ENCODE results near the gene CABCOCO1. TPM values are rescaled to one million over a fixed set of nuclear protein-coding genes. Genes with fewer than 3 reads are reported as not detected.

CABCOCO1 gene
- total RNA-seq, 2 experiments from 2014 or later = not detected

DNA sequence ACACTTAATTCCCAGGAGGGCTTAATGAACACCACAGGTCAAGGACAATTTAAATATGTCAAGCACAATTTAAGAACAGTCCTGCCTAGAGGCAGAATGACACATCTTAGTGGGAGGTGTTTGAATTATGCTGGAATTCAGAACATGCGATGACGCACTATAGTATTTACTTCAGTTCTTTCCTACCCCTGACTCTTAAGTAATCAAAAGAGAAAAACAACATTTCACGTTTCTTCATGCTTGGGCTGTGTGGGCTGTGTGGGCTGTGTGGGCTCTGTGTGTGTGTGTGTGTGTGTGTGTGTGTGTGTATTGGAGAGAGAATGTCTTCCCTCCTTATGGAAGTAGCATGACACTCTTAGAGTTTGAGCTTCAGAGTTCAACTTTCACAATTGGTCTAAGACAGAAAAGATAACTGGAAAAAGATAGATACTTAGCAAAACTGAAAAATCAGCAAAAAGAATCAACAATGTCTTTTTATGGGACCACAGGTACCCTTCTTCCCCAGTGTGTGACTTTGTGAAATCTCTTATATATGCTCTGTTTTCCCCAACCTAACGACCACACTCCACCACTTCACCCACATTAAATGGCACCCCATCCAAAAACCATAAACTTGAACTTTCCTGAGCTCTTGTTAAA is 33.7 kb upstream of the CABCOCO1 start:
- Mint-ChIP-seq H3K27me3 (peaks cover 2% of the 10 kb centered on the region), H3K4me3 (no peak overlapping the region), H3K36me3 (ENCODE audit: low read depth) (no peaks in the 10 kb centered on the region), H3K27ac (no peak overlapping the region), H3K9me3 (ENCODE audit: low read depth) (no peaks in the 10 kb centered on the region), H3K4me1 (no peaks in the 10 kb centered on the region)
- POLR2A ChIA-PET = interaction anchor here (0.6 kb wide), 1 partner anchor 356 kb away, joined by 3 read pairs; no protein-coding TSS in a partner anchor
- no peak for DNase-seq
- intact Hi-C loops (cut with DNase I, micrococcal nuclease) = no loop called here
- ATAC-seq = no peak
- CTCF ChIA-PET = interaction anchor here (0.6 kb wide), 1 partner anchor 1662 kb away, joined by 4 read pairs; no protein-coding TSS in a partner anchor

GRCh38 chr10:61629576-61629975 is 33.2 kb upstream of the CABCOCO1 start:
- CTCF ChIA-PET = interaction anchor here (0.6 kb wide), 1 partner anchor 1661 kb away, joined by 4 read pairs; no protein-coding TSS in a partner anchor
- H3K4me3 Mint-ChIP-seq = no peak overlapping the region
- H3K36me3 Mint-ChIP-seq (ENCODE audit: low read depth) = no peaks in the 10 kb centered on the region
- no peak overlapping the region for H3K27ac Mint-ChIP-seq
- ATAC-seq = no peak
- POLR2A ChIA-PET = interaction anchor here (0.6 kb wide), 1 partner anchor 356 kb away, joined by 3 read pairs; no protein-coding TSS in a partner anchor
- peaks cover 2% of the 10 kb centered on the region for H3K27me3 Mint-ChIP-seq
- intact Hi-C loops (cut with DNase I, micrococcal nuclease) = no loop called here
- no peak for DNase-seq
- no peaks in the 10 kb centered on the region for H3K4me1 Mint-ChIP-seq
- H3K9me3 Mint-ChIP-seq (ENCODE audit: low read depth) = no peaks in the 10 kb centered on the region

DNA sequence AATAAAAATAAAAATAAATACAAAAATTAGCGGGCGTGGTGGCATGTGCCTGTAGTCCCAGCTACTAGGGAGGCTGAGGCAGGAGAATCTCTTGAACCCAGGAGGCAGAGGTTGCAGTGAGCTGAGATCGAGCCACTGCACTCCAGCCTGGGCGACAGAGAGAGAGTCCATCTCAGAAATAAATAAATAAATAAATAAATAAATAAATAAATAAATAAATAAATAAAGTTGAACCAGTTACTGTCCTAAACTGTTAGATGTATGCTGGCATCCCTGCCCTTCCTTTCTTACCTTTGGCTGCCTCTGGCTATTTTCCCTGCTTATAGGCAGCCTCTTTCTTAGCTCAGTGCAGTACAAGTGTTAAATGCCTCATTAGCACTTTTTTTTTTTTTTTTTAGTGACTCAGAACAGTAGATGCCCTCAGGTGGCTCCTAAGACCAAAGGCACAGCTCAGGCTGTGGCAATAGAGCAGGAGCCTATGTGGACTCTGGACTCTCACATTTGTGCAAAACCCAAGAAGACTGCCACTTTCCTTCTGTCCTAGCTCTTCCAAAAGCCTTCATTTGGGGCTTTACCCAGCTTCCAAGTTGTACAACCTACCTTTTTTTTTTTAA is 30.6 kb upstream of the CABCOCO1 start:
- Mint-ChIP-seq H3K27ac (no peak overlapping the region), H3K4me3 (no peak overlapping the region), H3K4me1 (no peaks in the 10 kb centered on the region), H3K27me3 (no peaks in the 10 kb centered on the region), H3K36me3 (ENCODE audit: low read depth) (no peaks in the 10 kb centered on the region), H3K9me3 (ENCODE audit: low read depth) (no peaks in the 10 kb centered on the region)
- ATAC-seq = no peak
- ChIA-PET POLR2A (interaction anchor here (0.7 kb wide), 1 partner anchor 736 kb away, joined by 3 read pairs; no protein-coding TSS in a partner anchor), CTCF (interaction anchor here (1.0 to 1.9 kb wide), 3 partner anchors 11 to 491 kb away, joined by 3 to 6 read pairs (median 3); no protein-coding TSS in a partner anchor)
- no peak for DNase-seq
- intact Hi-C loops (cut with DNase I, micrococcal nuclease) = no loop called here

GRCh38 chr10:61633665-61634064 is 29.1 kb upstream of the CABCOCO1 start:
- Mint-ChIP-seq H3K27me3 (no peaks in the 10 kb centered on the region), H3K27ac (no peak overlapping the region), H3K4me1 (no peaks in the 10 kb centered on the region), H3K9me3 (ENCODE audit: low read depth) (no peaks in the 10 kb centered on the region), H3K4me3 (no peak overlapping the region), H3K36me3 (ENCODE audit: low read depth) (no peaks in the 10 kb centered on the region)
- intact Hi-C loops (cut with DNase I, micrococcal nuclease) = no loop called here
- ChIA-PET POLR2A (no interaction called here), CTCF (no interaction called here)
- DNase-seq (no peak), ATAC-seq (no peak)

DNA sequence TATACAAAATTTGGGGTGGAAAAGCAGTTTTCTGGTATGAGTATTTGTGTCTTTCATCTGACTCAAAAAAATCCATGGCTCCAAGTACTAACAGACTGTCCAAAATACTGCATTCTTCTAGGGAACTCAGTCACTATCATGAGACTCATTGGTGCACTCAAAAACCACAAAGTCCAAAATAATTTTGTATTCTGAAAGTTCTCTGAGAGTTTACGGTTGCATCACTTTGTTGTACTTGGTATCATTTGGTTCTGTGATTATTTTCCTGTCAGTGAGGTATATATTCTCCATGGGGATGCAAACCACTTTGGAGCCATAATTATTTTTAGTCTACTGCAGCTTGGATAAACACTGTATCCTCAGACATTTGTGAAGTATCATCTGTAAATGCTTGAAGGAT is 28.0 kb upstream of the CABCOCO1 start:
- CTCF ChIA-PET = interaction anchor here (0.9 kb wide), 1 partner anchor 17 kb away, joined by 3 read pairs; no protein-coding TSS in a partner anchor
- no peaks in the 10 kb centered on the region for H3K9me3 Mint-ChIP-seq (ENCODE audit: low read depth)
- H3K36me3 Mint-ChIP-seq (ENCODE audit: low read depth) = no peaks in the 10 kb centered on the region
- POLR2A ChIA-PET = no interaction called here
- no peaks in the 10 kb centered on the region for H3K4me1 Mint-ChIP-seq
- H3K4me3 Mint-ChIP-seq = no peak overlapping the region
- intact Hi-C loops (cut with DNase I, micrococcal nuclease) = no loop called here
- H3K27me3 Mint-ChIP-seq = no peaks in the 10 kb centered on the region
- H3K27ac Mint-ChIP-seq = no peak overlapping the region
- ATAC-seq = no peak
- DNase-seq = no peak

DNA sequence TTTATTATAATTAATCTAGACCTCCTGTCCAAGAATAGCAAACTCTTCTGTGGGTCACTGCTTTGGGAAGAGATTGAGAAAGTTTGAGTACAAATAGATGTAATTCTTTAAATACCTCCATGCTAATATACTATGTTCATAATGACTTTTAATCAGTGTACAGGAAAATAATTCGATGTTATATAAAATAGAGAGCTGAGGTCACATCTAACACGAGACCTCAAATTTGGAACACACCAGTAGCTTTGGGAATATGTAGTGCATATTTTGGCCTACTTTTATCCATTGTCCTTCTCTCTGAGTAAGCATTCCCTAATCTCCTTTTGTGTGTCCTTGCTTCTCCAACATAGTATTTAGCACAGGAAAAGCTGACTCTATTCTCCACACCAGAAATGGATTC is 27.3 kb upstream of the CABCOCO1 start:
- DNase-seq (no peak), ATAC-seq (no peak)
- no peaks in the 10 kb centered on the region for H3K4me1 Mint-ChIP-seq
- H3K4me3 Mint-ChIP-seq = no peak overlapping the region
- CTCF ChIA-PET = no interaction called here
- intact Hi-C loops (cut with DNase I, micrococcal nuclease) = no loop called here
- POLR2A ChIA-PET = no interaction called here
- H3K36me3 Mint-ChIP-seq (ENCODE audit: low read depth) = no peaks in the 10 kb centered on the region
- H3K27me3 Mint-ChIP-seq = peaks cover 2% of the 10 kb centered on the region
- no peak overlapping the region for H3K27ac Mint-ChIP-seq
- no peaks in the 10 kb centered on the region for H3K9me3 Mint-ChIP-seq (ENCODE audit: low read depth)

DNA sequence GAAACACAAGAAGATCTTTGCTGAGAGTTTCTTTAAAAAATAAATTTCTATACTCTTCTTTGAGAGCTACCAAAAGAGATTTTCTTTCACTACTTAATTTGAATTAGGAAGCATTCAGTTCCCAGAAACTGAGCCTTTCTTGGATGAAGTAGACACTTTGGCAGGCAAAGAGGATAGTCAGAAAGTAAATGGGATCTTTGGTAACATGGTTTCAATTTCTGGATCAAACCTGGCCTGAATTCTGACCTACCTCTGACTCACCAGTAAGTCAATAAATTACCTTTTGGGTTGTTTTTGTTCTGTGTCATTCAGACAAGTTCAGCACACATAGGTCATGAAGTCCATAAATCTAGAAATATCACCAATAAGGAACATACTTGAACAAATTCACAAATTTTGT is 26.8 kb upstream of the CABCOCO1 start:
- no peak overlapping the region for H3K27ac Mint-ChIP-seq
- H3K4me3 Mint-ChIP-seq = no peak overlapping the region
- H3K4me1 Mint-ChIP-seq = no peaks in the 10 kb centered on the region
- POLR2A ChIA-PET = no interaction called here
- CTCF ChIA-PET = no interaction called here
- intact Hi-C loops (cut with DNase I, micrococcal nuclease) = no loop called here
- DNase-seq = no peak
- no peak for ATAC-seq
- no peaks in the 10 kb centered on the region for H3K9me3 Mint-ChIP-seq (ENCODE audit: low read depth)
- H3K36me3 Mint-ChIP-seq (ENCODE audit: low read depth) = no peaks in the 10 kb centered on the region
- peaks cover 2% of the 10 kb centered on the region for H3K27me3 Mint-ChIP-seq

DNA sequence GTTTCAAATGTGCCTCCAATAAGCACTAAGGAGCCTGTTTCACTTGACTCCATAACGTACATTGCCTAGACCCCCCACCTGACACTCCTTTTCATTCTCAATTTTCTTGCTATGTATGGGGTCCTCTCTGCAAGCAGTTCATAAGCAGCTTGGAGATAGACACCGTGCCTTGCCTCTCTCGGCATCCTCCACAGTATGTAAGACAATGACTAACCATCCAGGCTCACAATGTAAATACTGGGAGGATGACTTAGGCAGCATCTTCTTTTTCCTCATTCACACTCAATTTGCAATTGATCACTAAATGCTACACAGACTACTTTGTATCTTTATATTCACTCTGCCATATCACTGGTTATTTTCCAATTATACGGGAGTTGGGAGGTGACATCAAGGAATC is 22.8 kb upstream of the CABCOCO1 start:
- no peaks in the 10 kb centered on the region for H3K4me1 Mint-ChIP-seq
- ChIA-PET CTCF (interaction anchor here (0.6 to 0.8 kb wide), 2 partner anchors 433 to 881 kb away, joined by 3 to 5 read pairs; no protein-coding TSS in a partner anchor), POLR2A (no interaction called here)
- ATAC-seq (no peak), DNase-seq (no peak)
- peaks cover 2% of the 10 kb centered on the region for H3K27me3 Mint-ChIP-seq
- no peaks in the 10 kb centered on the region for H3K36me3 Mint-ChIP-seq (ENCODE audit: low read depth)
- no peaks in the 10 kb centered on the region for H3K9me3 Mint-ChIP-seq (ENCODE audit: low read depth)
- no peak overlapping the region for H3K4me3 Mint-ChIP-seq
- intact Hi-C loops (cut with DNase I, micrococcal nuclease) = no loop called here
- H3K27ac Mint-ChIP-seq = no peak overlapping the region

DNA sequence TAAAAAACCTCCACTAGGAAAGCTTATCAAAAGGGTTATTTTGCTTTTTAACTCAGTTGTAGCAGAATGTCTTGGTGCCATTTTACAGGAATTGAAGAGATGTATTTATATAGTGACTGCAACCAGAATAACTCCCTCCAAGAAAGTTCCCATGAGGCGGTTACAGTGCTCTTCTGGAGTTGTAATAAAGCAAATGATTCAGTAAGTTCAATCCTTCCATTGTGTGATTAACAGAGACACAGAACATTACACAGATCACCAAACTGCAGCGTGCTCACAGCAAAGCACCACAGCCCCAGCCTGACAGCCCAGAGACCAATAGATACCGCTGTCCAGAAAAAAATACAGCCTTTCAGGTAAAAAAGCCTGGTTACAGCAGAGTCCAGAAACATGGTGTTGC is 21.9 kb upstream of the CABCOCO1 start:
- ATAC-seq = no peak
- intact Hi-C loops (cut with DNase I, micrococcal nuclease) = no loop called here
- Mint-ChIP-seq H3K27ac (no peak overlapping the region), H3K4me1 (no peaks in the 10 kb centered on the region), H3K27me3 (peaks cover 2% of the 10 kb centered on the region), H3K36me3 (ENCODE audit: low read depth) (no peaks in the 10 kb centered on the region), H3K9me3 (ENCODE audit: low read depth) (no peaks in the 10 kb centered on the region), H3K4me3 (no peak overlapping the region)
- DNase-seq = no peak
- ChIA-PET CTCF (no interaction called here), POLR2A (no interaction called here)

- H3K27me3 Mint-ChIP-seq = peaks cover 2% of the 10 kb centered on the region
- H3K36me3 Mint-ChIP-seq (ENCODE audit: low read depth) = no peaks in the 10 kb centered on the region
- DNase-seq = no peak
- no peak for ATAC-seq
- ChIA-PET CTCF (no interaction called here), POLR2A (no interaction called here)
- no peaks in the 10 kb centered on the region for H3K4me1 Mint-ChIP-seq
- no peak overlapping the region for H3K27ac Mint-ChIP-seq
- no peaks in the 10 kb centered on the region for H3K9me3 Mint-ChIP-seq (ENCODE audit: low read depth)
- intact Hi-C loops (cut with DNase I, micrococcal nuclease) = no loop called here
- H3K4me3 Mint-ChIP-seq = no peak overlapping the region
Observed at GRCh38 chr10:61642150-61642571, 20.6 kb upstream of the CABCOCO1 start.

- no peaks in the 10 kb centered on the region for H3K36me3 Mint-ChIP-seq (ENCODE audit: low read depth)
- no peak for ATAC-seq
- no peaks in the 10 kb centered on the region for H3K4me1 Mint-ChIP-seq
- no peak overlapping the region for H3K4me3 Mint-ChIP-seq
- no peak for DNase-seq
- intact Hi-C loops (cut with DNase I, micrococcal nuclease) = no loop called here
- no peaks in the 10 kb centered on the region for H3K9me3 Mint-ChIP-seq (ENCODE audit: low read depth)
- H3K27ac Mint-ChIP-seq = no peak overlapping the region
- H3K27me3 Mint-ChIP-seq = peaks cover 2% of the 10 kb centered on the region
- CTCF ChIA-PET = interaction anchor here (1.6 kb wide), 1 partner anchor 11 kb away, joined by 6 read pairs; no protein-coding TSS in a partner anchor
- POLR2A ChIA-PET = interaction anchor here (0.5 kb wide), 1 partner anchor 414 kb away, joined by 4 read pairs; no protein-coding TSS in a partner anchor
Observed at GRCh38 chr10:61642676-61643075, 20.1 kb upstream of the CABCOCO1 start.

DNA sequence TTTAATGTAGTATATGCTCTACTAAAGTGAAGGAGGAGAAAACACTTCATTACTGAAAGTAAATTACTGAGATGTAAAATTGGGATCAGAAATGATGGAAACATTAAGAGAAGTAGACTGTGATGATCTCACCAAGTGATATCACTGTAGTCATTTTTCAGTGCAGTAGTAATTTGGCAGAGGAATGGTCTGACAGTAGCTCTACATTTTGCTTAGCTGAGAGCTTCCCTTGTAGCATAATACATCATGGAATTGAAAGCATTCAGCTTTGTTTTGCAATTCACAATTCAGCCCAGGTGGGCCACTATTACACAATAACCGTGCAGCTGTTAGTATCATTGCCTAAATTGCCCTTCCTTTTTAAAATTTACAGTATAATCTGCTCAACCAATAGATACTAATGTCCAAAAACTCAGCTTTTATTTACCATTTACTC is 19.4 kb upstream of the CABCOCO1 start:
- ChIA-PET POLR2A (interaction anchor here (0.5 kb wide), 1 partner anchor 414 kb away, joined by 4 read pairs; no protein-coding TSS in a partner anchor), CTCF (interaction anchor here (1.6 kb wide), 1 partner anchor 11 kb away, joined by 6 read pairs; no protein-coding TSS in a partner anchor)
- no peak overlapping the region for H3K27ac Mint-ChIP-seq
- H3K4me1 Mint-ChIP-seq = no peaks in the 10 kb centered on the region
- DNase-seq (no peak), ATAC-seq (no peak)
- H3K9me3 Mint-ChIP-seq (ENCODE audit: low read depth) = no peaks in the 10 kb centered on the region
- H3K4me3 Mint-ChIP-seq = no peak overlapping the region
- intact Hi-C loops (cut with DNase I, micrococcal nuclease) = no loop called here
- peaks cover 2% of the 10 kb centered on the region for H3K27me3 Mint-ChIP-seq
- no peaks in the 10 kb centered on the region for H3K36me3 Mint-ChIP-seq (ENCODE audit: low read depth)

Measured in activated CD4-positive, alpha-beta T cell treated with anti-CD3 and anti-CD28 coated beads for 36 hours (primary cell).